NCI-H524 (cell line): ENCODE results near the gene DISC1.
"Not testable (repeated sequence)": the region's sequence is repeated elsewhere in the genome, so short reads cannot be mapped to it uniquely, and the experiment has no call there.

Source experiments
- DNase-seq, 2 experiments: peaks; one replicate each; lab custom pipeline; 2025; lab: John Stamatoyannopoulos, UW

Gene DISC1

GRCh38 chr1:231731268-231731667 lies 104.7 kb downstream of the DISC1 start:
- DNase-seq: no peak

GRCh38 chr1:231733063-231733462 lies 106.5 kb downstream of the DISC1 start:
- DNase-seq: no peak

GRCh38 chr1:231733672-231734071 lies 107.1 kb downstream of the DISC1 start:
- DNase-seq: no peak

- DNase-seq: no peak
Observed at GRCh38 chr1:231734417-231734816, 107.8 kb downstream of the DISC1 start.

GRCh38 chr1:231735411-231735810 lies 108.8 kb downstream of the DISC1 start:
- no peak for DNase-seq

GRCh38 chr1:231735941-231736340 lies 109.4 kb downstream of the DISC1 start:
- no peak for DNase-seq

GRCh38 chr1:231736464-231736863 lies 109.9 kb downstream of the DISC1 start:
- no peak for DNase-seq

GRCh38 chr1:231738554-231738953 lies 112.0 kb downstream of the DISC1 start:
- DNase-seq: no peak

GRCh38 chr1:231743966-231744365 lies 117.4 kb downstream of the DISC1 start:
- no peak for DNase-seq

GRCh38 chr1:231748760-231749415 lies 122.3 kb downstream of the DISC1 start:
- DNase-seq: peak in 1 of 2 experiments; percentile 41

GRCh38 chr1:231750296-231750695 lies 123.7 kb downstream of the DISC1 start:
- peak; percentile 85 to 95 for DNase-seq

- no peak for DNase-seq
Observed at GRCh38 chr1:231750818-231751362, 124.3 kb downstream of the DISC1 start.

- DNase-seq: no peak
Observed at GRCh38 chr1:231751415-231751814, 124.8 kb downstream of the DISC1 start.

GRCh38 chr1:231753313-231753712 lies 126.7 kb downstream of the DISC1 start:
- DNase-seq: no peak

GRCh38 chr1:231757101-231757404 lies 130.5 kb downstream of the DISC1 start:
- no peak for DNase-seq

- no peak for DNase-seq
Observed at GRCh38 chr1:231757759-231758158, 131.2 kb downstream of the DISC1 start.

GRCh38 chr1:231761252-231761651 lies 134.7 kb downstream of the DISC1 start:
- no peak for DNase-seq

GRCh38 chr1:231761747-231762541 lies 135.4 kb downstream of the DISC1 start:
- DNase-seq: no peak

GRCh38 chr1:231763456-231763855 lies 136.9 kb downstream of the DISC1 start:
- no peak for DNase-seq

- DNase-seq: not testable (repeated sequence)
Observed at GRCh38 chr1:231765825-231766224, 139.2 kb downstream of the DISC1 start.

- no peak for DNase-seq
Observed at GRCh38 chr1:231767471-231767870, 140.9 kb downstream of the DISC1 start.

- DNase-seq: no peak
Observed at GRCh38 chr1:231768416-231768815, 141.8 kb downstream of the DISC1 start.

GRCh38 chr1:231770506-231771175 lies 144.1 kb downstream of the DISC1 start:
- no peak for DNase-seq
